ENCODE measurements around the gene EPHA10.
"Not testable (repeated sequence)": the region's sequence is repeated elsewhere in the genome, so short reads cannot be mapped to it uniquely, and the experiment has no call there.

The EPHA10 gene

GRCh38 chr1:37739222-37739621 is 25.7 kb downstream of the EPHA10 start:
- Histone ChIP-seq H3K9me3 (ENCODE audit: insufficient read depth, low read depth, low read length) (no peaks in the 10 kb centered on the region), H2AFZ (ENCODE audit: low read length) (no peak overlapping the region), H3K4me1 (ENCODE audit: insufficient read depth, low read length, poor library complexity, severe bottlenecking) (no peaks in the 10 kb centered on the region), H3K4me3 (ENCODE audit: low read length, poor library complexity, severe bottlenecking) (no peak overlapping the region), H3K4me2 (ENCODE audit: low read depth, low read length, poor library complexity, severe bottlenecking) (no peak overlapping the region), H4K20me1 (ENCODE audit: insufficient read depth, low read length, poor library complexity, severe bottlenecking) (no peaks in the 10 kb centered on the region), H3K9ac (ENCODE audit: low read depth, low read length, poor library complexity, severe bottlenecking) (no peak overlapping the region), H3K79me2 (ENCODE audit: insufficient read depth, low read length) (no peaks in the 10 kb centered on the region), H3F3A (ENCODE audit: low read depth) (no peaks in the 10 kb centered on the region), H3K9me2 (replicated peaks; ENCODE audit: low read depth, low read length) (no peaks in the 10 kb centered on the region), H3K27me3 (ENCODE audit: insufficient read depth, low read length, poor library complexity, severe bottlenecking) (no peaks in the 10 kb centered on the region), H3K36me3 (ENCODE audit: insufficient read depth, low read length) (no peaks in the 10 kb centered on the region)
- TF ChIP-seq EZH2phosphoT487 (IDR thresholded peaks at IDR 0.05; ENCODE audit: borderline replicate concordance): no peak
- no peak for TF ChIP-seq CTCF (conservative IDR thresholded peaks at IDR 0.05; ENCODE audit: low read length)

- not testable (repeated sequence) for H2AFZ ChIP-seq (ENCODE audit: low read length); H3K27me3 ChIP-seq (ENCODE audit: insufficient read depth, low read length, poor library complexity, severe bottlenecking); H3F3A ChIP-seq (ENCODE audit: low read depth); H3K4me3 ChIP-seq (ENCODE audit: low read length, poor library complexity, severe bottlenecking); H3K4me2 ChIP-seq (ENCODE audit: low read depth, low read length, poor library complexity, severe bottlenecking); H3K36me3 ChIP-seq (ENCODE audit: insufficient read depth, low read length); H3K79me2 ChIP-seq (ENCODE audit: insufficient read depth, low read length); H3K9me3 ChIP-seq (ENCODE audit: insufficient read depth, low read depth, low read length); H3K9ac ChIP-seq (ENCODE audit: low read depth, low read length, poor library complexity, severe bottlenecking); H4K20me1 ChIP-seq (ENCODE audit: insufficient read depth, low read length, poor library complexity, severe bottlenecking); H3K4me1 ChIP-seq (ENCODE audit: insufficient read depth, low read length, poor library complexity, severe bottlenecking); H3K9me2 ChIP-seq (replicated peaks; ENCODE audit: low read depth, low read length)
Observed at GRCh38 chr1:37738619-37739018, 26.3 kb downstream of the EPHA10 start.

GRCh38 chr1:37737975-37738374 is 26.9 kb downstream of the EPHA10 start:
- H3K36me3 ChIP-seq (ENCODE audit: insufficient read depth, low read length); H3K4me2 ChIP-seq (ENCODE audit: low read depth, low read length, poor library complexity, severe bottlenecking); H2AFZ ChIP-seq (ENCODE audit: low read length); H3K9me2 ChIP-seq (replicated peaks; ENCODE audit: low read depth, low read length); H3K27me3 ChIP-seq (ENCODE audit: insufficient read depth, low read length, poor library complexity, severe bottlenecking); H3K79me2 ChIP-seq (ENCODE audit: insufficient read depth, low read length); H3K4me1 ChIP-seq (ENCODE audit: insufficient read depth, low read length, poor library complexity, severe bottlenecking); H3K9ac ChIP-seq (ENCODE audit: low read depth, low read length, poor library complexity, severe bottlenecking); H3F3A ChIP-seq (ENCODE audit: low read depth); H4K20me1 ChIP-seq (ENCODE audit: insufficient read depth, low read length, poor library complexity, severe bottlenecking); H3K9me3 ChIP-seq (ENCODE audit: insufficient read depth, low read depth, low read length); H3K4me3 ChIP-seq (ENCODE audit: low read length, poor library complexity, severe bottlenecking): not testable (repeated sequence)

GRCh38 chr1:37734629-37735591 is 30.0 kb downstream of the EPHA10 start:
- Histone ChIP-seq H3K79me2 (ENCODE audit: insufficient read depth, low read length) (no peaks in the 10 kb centered on the region), H3F3A (ENCODE audit: low read depth) (no peaks in the 10 kb centered on the region), H3K9me3 (ENCODE audit: insufficient read depth, low read depth, low read length) (no peaks in the 10 kb centered on the region), H3K4me2 (ENCODE audit: low read depth, low read length, poor library complexity, severe bottlenecking) (no peak overlapping the region), H4K20me1 (ENCODE audit: insufficient read depth, low read length, poor library complexity, severe bottlenecking) (no peaks in the 10 kb centered on the region), H3K4me1 (ENCODE audit: insufficient read depth, low read length, poor library complexity, severe bottlenecking) (no peaks in the 10 kb centered on the region), H3K9ac (ENCODE audit: low read depth, low read length, poor library complexity, severe bottlenecking) (no peak overlapping the region), H3K36me3 (ENCODE audit: insufficient read depth, low read length) (no peaks in the 10 kb centered on the region), H3K4me3 (ENCODE audit: low read length, poor library complexity, severe bottlenecking) (no peak overlapping the region), H2AFZ (ENCODE audit: low read length) (no peak overlapping the region), H3K27me3 (ENCODE audit: insufficient read depth, low read length, poor library complexity, severe bottlenecking) (no peaks in the 10 kb centered on the region), H3K9me2 (replicated peaks; ENCODE audit: low read depth, low read length) (no peaks in the 10 kb centered on the region)
- TF ChIP-seq CTCF (conservative IDR thresholded peaks at IDR 0.05; ENCODE audit: low read length) (no peak), EZH2phosphoT487 (IDR thresholded peaks at IDR 0.05; ENCODE audit: borderline replicate concordance) (no peak)
